Measurements from ENCODE around the gene KLK13.
A peak's percentile ranks its signal among the peaks of the same experiment; 100 is the strongest.

KLK13 gene

GRCh38 chr19:51097796-51098195 lies 32.9 kb upstream of the KLK13 start:
- no peaks in the 10 kb centered on the region for H3K27me3 Mint-ChIP-seq
- peaks cover 29% of the 10 kb centered on the region for H3K4me1 Mint-ChIP-seq
- no peaks in the 10 kb centered on the region for H3K9me3 Mint-ChIP-seq
- no peak overlapping the region for H3K27ac Mint-ChIP-seq
- CTCF ChIA-PET: interaction anchor here (1.2 kb wide), 1 partner anchor 160 kb away, joined by 3 read pairs; no protein-coding TSS in a partner anchor
- DNase-seq: no peak
- peak overlapping the region; percentile 47 for H3K4me3 Mint-ChIP-seq
- peaks cover 27% of the 10 kb centered on the region for H3K36me3 Mint-ChIP-seq

DNA sequence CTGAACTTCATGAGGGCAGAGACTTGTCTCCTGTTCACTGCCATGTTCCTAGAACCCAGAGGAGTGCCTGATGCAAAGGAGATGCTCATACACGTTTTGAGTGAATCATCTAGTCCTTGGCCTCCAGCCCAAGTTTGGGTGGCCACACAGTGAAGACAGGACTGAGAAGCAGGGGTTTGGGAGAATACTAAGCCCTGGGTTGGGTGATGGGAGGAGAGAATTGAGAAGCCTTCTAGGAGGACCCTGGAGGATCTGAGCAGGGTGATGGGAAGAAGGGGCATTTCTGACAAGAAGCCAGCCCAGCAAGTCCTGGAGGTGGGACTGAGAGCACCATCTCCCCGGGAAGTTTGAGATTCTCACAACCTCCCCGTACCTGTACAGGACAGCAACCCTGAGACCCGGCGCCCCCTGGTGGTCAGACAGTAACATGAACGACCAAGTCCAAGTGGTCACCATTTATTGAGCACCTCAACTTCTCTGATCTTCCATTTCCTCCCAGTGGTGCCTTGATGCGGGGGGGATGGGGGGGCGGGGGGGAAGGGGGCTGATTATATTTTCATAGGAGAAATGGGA lies 32.4 kb upstream of the KLK13 start:
- Mint-ChIP-seq H3K9me3 (no peaks in the 10 kb centered on the region), H3K27ac (peak overlapping the region; percentile 47), H3K27me3 (no peaks in the 10 kb centered on the region), H3K4me3 (peak overlapping the region; percentile 37), H3K36me3 (peaks cover 21% of the 10 kb centered on the region), H3K4me1 (peaks cover 26% of the 10 kb centered on the region)
- DNase-seq: peak; percentile 76
- CTCF ChIA-PET: interaction anchor here (0.7 to 3.8 kb wide), 12 partner anchors 8 to 175 kb away, joined by 3 to 26 read pairs (median 4); partner anchors contain the start of gene CTU1

- peaks cover 18% of the 10 kb centered on the region for H3K36me3 Mint-ChIP-seq
- no peak for DNase-seq
- CTCF ChIA-PET: interaction anchor here (0.6 to 3.8 kb wide), 15 partner anchors 8 to 925 kb away, joined by 3 to 26 read pairs (median 4); partner anchors contain the start of gene CTU1
- peak overlapping the region; percentile 47 for H3K27ac Mint-ChIP-seq
- H3K9me3 Mint-ChIP-seq: no peaks in the 10 kb centered on the region
- H3K27me3 Mint-ChIP-seq: no peaks in the 10 kb centered on the region
- peaks cover 26% of the 10 kb centered on the region for H3K4me1 Mint-ChIP-seq
- no peak overlapping the region for H3K4me3 Mint-ChIP-seq
Observed at GRCh38 chr19:51096473-51097165, 31.7 kb upstream of the KLK13 start.

GRCh38 chr19:51094696-51095279 lies 29.9 kb upstream of the KLK13 start:
- CTCF ChIA-PET: interaction anchor here (0.6 to 3.8 kb wide), 3 partner anchors 10 to 74 kb away, joined by 3 to 26 read pairs (median 4); no protein-coding TSS in a partner anchor
- DNase-seq: peak; percentile 46
- H3K4me1 Mint-ChIP-seq: peaks cover 25% of the 10 kb centered on the region
- peaks cover 18% of the 10 kb centered on the region for H3K36me3 Mint-ChIP-seq
- no peak overlapping the region for H3K4me3 Mint-ChIP-seq
- H3K27me3 Mint-ChIP-seq: no peaks in the 10 kb centered on the region
- no peaks in the 10 kb centered on the region for H3K9me3 Mint-ChIP-seq
- H3K27ac Mint-ChIP-seq: no peak overlapping the region

DNA sequence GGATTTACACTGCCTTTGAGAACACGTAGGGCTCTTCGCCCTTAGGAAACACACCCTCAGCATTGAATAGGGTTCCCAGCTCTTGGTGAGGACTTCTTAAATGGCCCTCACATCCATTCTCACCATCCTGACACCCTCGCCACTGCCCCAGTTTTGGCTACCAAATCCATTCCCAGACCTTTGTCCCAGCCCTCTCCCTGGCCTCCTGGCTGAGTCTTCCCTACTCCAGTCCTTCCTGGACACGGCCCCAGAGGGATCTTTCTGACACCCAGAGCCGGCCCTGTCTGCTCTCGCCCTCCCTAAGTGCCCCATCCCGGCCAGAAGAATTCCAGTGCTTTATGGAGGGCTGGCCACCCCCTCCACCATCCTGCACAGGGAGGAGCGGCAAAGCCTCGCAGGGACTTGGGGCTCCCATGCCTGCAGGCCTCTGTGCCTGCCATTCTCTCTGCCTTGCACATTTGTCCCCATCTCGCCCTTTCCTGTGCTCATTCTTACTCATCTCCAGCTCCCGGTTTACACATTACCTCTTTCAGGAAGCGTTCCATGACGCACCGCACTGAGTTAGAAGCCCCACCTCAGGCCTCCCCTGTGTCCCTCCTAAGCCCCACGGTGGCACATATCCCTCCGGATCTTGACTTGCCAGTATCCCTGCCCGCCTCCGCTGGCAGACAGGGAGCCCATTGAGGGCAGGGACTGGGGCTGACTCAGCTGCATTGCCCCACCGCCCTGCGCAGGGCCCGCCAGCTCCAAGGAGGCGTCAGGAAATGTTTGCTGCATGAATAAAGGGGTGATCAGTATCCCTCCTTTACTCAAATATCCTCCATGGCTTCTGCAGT lies 28.8 kb upstream of the KLK13 start:
- Mint-ChIP-seq H3K36me3 (peaks cover 12% of the 10 kb centered on the region), H3K4me3 (no peak overlapping the region), H3K27ac (no peak overlapping the region), H3K9me3 (no peaks in the 10 kb centered on the region), H3K27me3 (no peaks in the 10 kb centered on the region), H3K4me1 (peaks cover 19% of the 10 kb centered on the region)
- CTCF ChIA-PET: interaction anchor here (1.1 to 3.8 kb wide), 2 partner anchors 73 to 147 kb away, joined by 3 to 26 read pairs; no protein-coding TSS in a partner anchor
- DNase-seq: no peak

DNA sequence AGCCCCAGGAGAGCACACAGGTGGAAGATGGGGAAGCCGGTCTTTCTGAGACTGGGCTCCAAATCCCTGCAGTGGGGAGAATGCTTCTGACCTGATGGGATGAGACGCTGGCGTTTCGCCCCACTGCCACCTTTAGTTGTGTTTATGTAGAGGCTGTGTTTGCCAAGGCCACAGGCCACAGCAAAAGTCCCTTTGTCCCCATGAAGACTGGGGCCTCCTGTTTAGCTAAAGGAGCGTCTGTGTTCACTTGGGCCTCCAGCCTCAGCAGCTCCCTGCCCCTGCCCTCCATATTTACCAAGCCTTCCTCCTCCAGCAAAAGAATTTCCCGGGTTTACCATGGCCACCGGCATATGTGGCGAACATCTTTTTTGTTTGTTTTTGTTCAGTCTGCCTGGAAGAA lies 28.2 kb upstream of the KLK13 start:
- Mint-ChIP-seq H3K9me3 (no peaks in the 10 kb centered on the region), H3K27me3 (no peaks in the 10 kb centered on the region), H3K27ac (no peak overlapping the region), H3K4me1 (peaks cover 19% of the 10 kb centered on the region), H3K36me3 (peaks cover 10% of the 10 kb centered on the region), H3K4me3 (no peak overlapping the region)
- no peak for DNase-seq
- CTCF ChIA-PET: interaction anchor here (1.1 kb wide), 1 partner anchor 146 kb away, joined by 3 read pairs; no protein-coding TSS in a partner anchor

DNA sequence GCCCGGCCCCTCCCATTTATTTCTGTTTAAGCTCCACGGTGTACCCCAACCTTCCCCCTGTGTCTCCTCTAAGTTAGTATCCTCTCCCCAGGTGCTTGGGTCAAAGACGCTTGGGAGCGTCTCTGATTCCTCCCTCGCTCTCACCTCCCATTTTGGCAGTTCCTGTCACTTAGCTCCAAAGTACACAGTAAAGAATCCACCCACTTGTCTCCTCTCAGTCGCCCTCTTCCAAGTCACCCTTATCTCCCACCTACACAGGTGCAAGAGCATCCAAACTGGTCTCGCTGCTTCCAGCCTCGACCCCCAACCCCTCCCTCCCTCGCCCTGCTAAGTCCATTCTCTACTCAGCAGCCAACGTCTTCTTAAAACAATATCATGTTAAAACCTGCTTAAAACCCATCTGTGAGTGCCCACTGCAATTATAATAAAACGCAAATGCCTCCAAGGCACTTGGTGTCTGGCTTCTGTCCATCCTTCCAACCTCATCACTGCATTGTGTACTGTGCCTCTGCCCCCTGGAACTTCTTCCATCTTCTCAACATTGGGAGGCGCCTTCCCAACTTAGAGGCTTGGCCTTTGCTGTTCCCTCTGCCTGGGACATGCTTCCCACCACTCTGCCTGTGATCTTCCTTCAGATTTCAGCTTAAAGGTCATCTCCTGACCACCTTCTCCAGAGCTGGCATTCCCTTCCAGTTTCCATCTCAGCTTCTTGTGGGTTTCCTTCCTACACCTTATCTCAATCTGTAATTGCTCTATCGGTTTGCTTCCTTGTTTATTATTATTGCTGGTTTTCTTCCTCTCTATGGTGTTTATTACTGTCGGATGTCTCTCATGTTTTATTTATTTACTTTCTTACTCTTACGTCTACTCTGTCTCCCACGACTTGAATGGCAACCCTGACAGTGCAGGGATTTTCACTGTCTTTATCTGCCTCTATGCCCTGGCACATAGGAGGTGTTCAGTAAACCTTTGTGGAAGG lies 27.3 kb upstream of the KLK13 start:
- H3K27ac Mint-ChIP-seq: no peak overlapping the region
- peaks cover 12% of the 10 kb centered on the region for H3K4me1 Mint-ChIP-seq
- H3K9me3 Mint-ChIP-seq: no peaks in the 10 kb centered on the region
- CTCF ChIA-PET: interaction anchor here (0.9 kb wide), 1 partner anchor 157 kb away, joined by 3 read pairs; no protein-coding TSS in a partner anchor
- H3K27me3 Mint-ChIP-seq: no peaks in the 10 kb centered on the region
- no peak overlapping the region for H3K4me3 Mint-ChIP-seq
- peaks cover 7% of the 10 kb centered on the region for H3K36me3 Mint-ChIP-seq
- no peak for DNase-seq

- no peaks in the 10 kb centered on the region for H3K9me3 Mint-ChIP-seq
- H3K36me3 Mint-ChIP-seq: no peaks in the 10 kb centered on the region
- no peak for DNase-seq
- H3K4me3 Mint-ChIP-seq: no peak overlapping the region
- H3K27me3 Mint-ChIP-seq: no peaks in the 10 kb centered on the region
- CTCF ChIA-PET: no interaction called here
- H3K27ac Mint-ChIP-seq: no peak overlapping the region
- peaks cover 4% of the 10 kb centered on the region for H3K4me1 Mint-ChIP-seq
Observed at GRCh38 chr19:51091126-51091525, 26.2 kb upstream of the KLK13 start.

GRCh38 chr19:51090471-51090870 lies 25.6 kb upstream of the KLK13 start:
- H3K27me3 Mint-ChIP-seq: no peaks in the 10 kb centered on the region
- no peaks in the 10 kb centered on the region for H3K9me3 Mint-ChIP-seq
- no peak overlapping the region for H3K27ac Mint-ChIP-seq
- H3K4me3 Mint-ChIP-seq: no peak overlapping the region
- DNase-seq: no peak
- CTCF ChIA-PET: no interaction called here
- H3K4me1 Mint-ChIP-seq: peaks cover 2% of the 10 kb centered on the region
- no peaks in the 10 kb centered on the region for H3K36me3 Mint-ChIP-seq

- Mint-ChIP-seq H3K4me3 (no peak overlapping the region), H3K27ac (no peak overlapping the region), H3K27me3 (no peaks in the 10 kb centered on the region), H3K36me3 (no peaks in the 10 kb centered on the region), H3K9me3 (no peaks in the 10 kb centered on the region), H3K4me1 (no peaks in the 10 kb centered on the region)
- no peak for DNase-seq
- CTCF ChIA-PET: no interaction called here
Observed at GRCh38 chr19:51089786-51090185, 24.9 kb upstream of the KLK13 start.

DNA sequence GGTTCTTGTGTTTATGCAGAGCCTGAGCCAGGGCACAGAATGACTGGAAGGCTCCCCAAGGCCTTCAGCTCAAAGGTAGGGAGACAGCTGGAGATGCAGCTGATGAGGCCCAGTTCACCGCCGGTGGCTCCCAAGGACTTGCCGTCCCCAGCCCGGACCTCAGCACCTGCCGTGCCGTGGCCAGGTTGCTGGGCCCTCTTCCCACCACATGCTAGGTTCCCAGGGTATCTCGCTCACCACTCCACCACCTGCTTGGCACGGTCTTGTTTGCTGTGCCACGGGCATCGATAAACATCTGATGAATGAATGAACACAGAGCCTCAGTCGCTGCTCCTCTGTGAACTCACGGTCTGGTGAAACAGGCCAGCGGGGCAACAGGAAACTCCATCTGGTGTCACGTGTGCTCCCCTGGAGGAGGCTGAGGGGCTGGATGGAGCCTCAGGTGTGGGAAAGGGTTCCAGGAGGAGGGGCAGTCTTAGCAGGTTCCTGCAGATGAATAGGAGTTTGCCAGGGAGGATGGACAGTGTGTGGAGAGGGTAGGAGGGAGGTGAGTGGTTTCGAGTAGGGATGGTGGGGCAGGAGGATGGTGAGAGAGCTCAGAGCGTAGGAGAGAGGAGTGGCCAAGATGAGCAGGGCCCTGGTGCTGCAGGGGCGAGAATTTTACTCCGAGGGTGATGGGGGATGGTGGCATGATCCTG lies 21.4 kb upstream of the KLK13 start:
- H3K27ac Mint-ChIP-seq: no peak overlapping the region
- H3K4me3 Mint-ChIP-seq: no peak overlapping the region
- no peak for DNase-seq
- no peaks in the 10 kb centered on the region for H3K36me3 Mint-ChIP-seq
- CTCF ChIA-PET: interaction anchor here (1.9 kb wide), 1 partner anchor 10 kb away, joined by 6 read pairs; no protein-coding TSS in a partner anchor
- no peaks in the 10 kb centered on the region for H3K9me3 Mint-ChIP-seq
- H3K27me3 Mint-ChIP-seq: peaks cover 11% of the 10 kb centered on the region
- no peaks in the 10 kb centered on the region for H3K4me1 Mint-ChIP-seq

DNA sequence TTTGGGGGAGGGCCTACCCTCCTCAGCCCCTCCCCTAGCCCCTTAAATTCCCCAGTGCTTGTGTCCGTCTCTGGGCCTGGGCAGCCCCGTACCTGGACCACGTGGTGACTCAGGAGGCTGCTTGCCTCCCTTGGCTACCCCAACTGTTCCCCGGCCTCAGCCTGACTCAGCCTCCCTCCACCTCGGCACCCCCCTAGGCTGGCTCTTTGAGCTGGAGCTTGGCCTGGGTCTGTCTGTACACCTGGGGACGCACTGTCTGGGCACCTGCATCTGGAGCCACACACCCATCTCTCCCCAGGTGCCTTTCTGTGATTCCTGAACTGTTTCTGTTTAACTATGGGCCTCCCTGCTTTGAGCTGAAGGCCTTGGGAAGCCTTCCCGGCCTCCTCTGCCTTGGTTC lies 19.6 kb upstream of the KLK13 start:
- Mint-ChIP-seq H3K4me1 (no peaks in the 10 kb centered on the region), H3K9me3 (no peaks in the 10 kb centered on the region), H3K36me3 (no peaks in the 10 kb centered on the region), H3K27ac (no peak overlapping the region), H3K4me3 (no peak overlapping the region), H3K27me3 (peaks cover 11% of the 10 kb centered on the region)
- DNase-seq: no peak
- CTCF ChIA-PET: no interaction called here

DNA sequence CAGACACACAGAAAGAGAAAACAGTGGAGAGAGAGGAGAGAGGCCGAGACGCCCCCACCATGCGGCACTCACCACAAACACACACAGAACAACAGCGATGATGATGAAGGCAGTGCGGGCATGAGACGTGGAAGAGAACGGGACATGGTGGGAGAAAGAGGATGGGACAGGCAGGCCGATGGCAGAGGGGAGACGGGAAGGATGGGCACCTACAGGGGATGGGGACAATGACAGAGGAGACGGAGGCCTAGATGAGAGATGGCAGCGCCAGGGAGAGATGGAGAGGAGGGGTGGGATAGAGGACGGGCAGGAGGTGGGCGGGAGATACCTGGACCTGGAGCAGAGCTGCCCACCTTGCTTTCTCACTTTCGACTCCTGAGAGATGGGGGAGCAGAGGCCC lies 18.9 kb upstream of the KLK13 start:
- Mint-ChIP-seq H3K4me1 (no peaks in the 10 kb centered on the region), H3K4me3 (no peak overlapping the region), H3K9me3 (no peaks in the 10 kb centered on the region), H3K27ac (no peak overlapping the region), H3K36me3 (no peaks in the 10 kb centered on the region), H3K27me3 (peaks cover 11% of the 10 kb centered on the region)
- DNase-seq: no peak
- CTCF ChIA-PET: no interaction called here

Data from activated naive CD4-positive, alpha-beta T cell treated with anti-CD3 and anti-CD28 coated beads, Interleukin-2, amount 10 ng/mL, durations not matched to agents 7 days and 5 days (primary cell).